CD4-positive, alpha-beta T cell (primary cell): ENCODE data around the gene PDE3B. TPM values are rescaled to one million over a fixed set of nuclear protein-coding genes. Genes with fewer than 3 reads are reported as not detected.

Experiments
- ATAC-seq: fragments of 200-7000 bp; cut with Tn5 transposase; one replicate; pipeline ENCODE4 v1.10.0; 2022; ENCODE audit warnings: mild to moderate bottlenecking; ENCODE audit not compliant: poor library complexity
- CTCF ChIA-PET: fragments of 350-600 bp; sonication (Branson Sonifier 250); formaldehyde crosslinking; loops from one replicate; lab custom pipeline; 2021; ENCODE audit warnings: antibody characterized with exemption, inconsistent platforms; lab: Charles Lee
- POLR2A ChIA-PET: fragments of 350-600 bp; sonication (Branson Sonifier 250); formaldehyde crosslinking; loops from one replicate; lab custom pipeline; 2021; ENCODE audit warnings: antibody characterized with exemption, inconsistent platforms; lab: Charles Lee
- DNase-seq, 14 experiments: peaks; one replicate each; pipeline ENCODE4 v3.0.0-alpha.2; 2013 to 2020; ENCODE audit warnings: mixed read lengths in 2 of 14
- H3K27ac ChIP-seq, 2 donors: one replicate each; pipeline versions ENCODE4 v1.5.1 to v1.7.0; 2013; ENCODE audit warnings: low read length in 2 of 2, low read depth in 1 of 2, mild to moderate bottlenecking in 1 of 2
- H3K27me3 ChIP-seq, 2 experiments: 1 replicate in 1 of 2; 2 replicates in 1 of 2; pipeline versions ENCODE4 v1.6.1 to v1.7.0; 2013; ENCODE audit warnings: low read length in 2 of 2, control low read depth in 1 of 2, mild to moderate bottlenecking in 1 of 2, moderate library complexity in 1 of 2; ENCODE audit not compliant: insufficient read depth in 2 of 2, control insufficient read depth in 1 of 2
- H3K36me3 ChIP-seq: one replicate; pipeline ENCODE4 v1.6.1; 2013; ENCODE audit warnings: low read length, control low read depth; ENCODE audit not compliant: insufficient read depth
- H3K4me1 ChIP-seq: one replicate; pipeline ENCODE4 v1.6.1; 2013; ENCODE audit warnings: low read length, control low read depth; ENCODE audit not compliant: insufficient read depth
- H3K4me3 ChIP-seq: one replicate; pipeline ENCODE4 v1.5.1; 2013; ENCODE audit warnings: mild to moderate bottlenecking, low read length, moderate library complexity
- H3K9me3 ChIP-seq, 2 experiments: 1 replicate in 1 of 2; 2 replicates in 1 of 2; pipeline versions ENCODE4 v1.6.1 to v1.7.0; 2013; ENCODE audit warnings: low read length in 2 of 2, mild to moderate bottlenecking in 2 of 2, control low read depth in 1 of 2, moderate library complexity in 1 of 2; ENCODE audit not compliant: control insufficient read depth in 1 of 2, insufficient read depth in 1 of 2
- H3K27ac Mint-ChIP-seq: one replicate; pipeline ENCODE4 v1.8.0; 2020; ENCODE audit warnings: mixed read lengths
- H3K27me3 Mint-ChIP-seq: one replicate; pipeline ENCODE4 v1.8.0; 2021; ENCODE audit warnings: mixed read lengths
- H3K36me3 Mint-ChIP-seq: one replicate; pipeline ENCODE4 v1.8.0; 2021; ENCODE audit warnings: low read depth, mixed read lengths
- H3K4me1 Mint-ChIP-seq: one replicate; pipeline ENCODE4 v1.8.0; 2021; ENCODE audit warnings: low read depth, mixed read lengths
- H3K4me3 Mint-ChIP-seq: one replicate; pipeline ENCODE4 v1.8.0; 2020; ENCODE audit warnings: mild to moderate bottlenecking, mixed read lengths
- H3K9me3 Mint-ChIP-seq: one replicate; pipeline ENCODE4 v1.8.0; 2020; ENCODE audit warnings: mixed read lengths
- intact Hi-C, 2 experiments: fragments of 100-400 bp; cut with DNase I in 1 of 2; cut with micrococcal nuclease in 1 of 2; formaldehyde crosslinking; loops; one replicate each; pipeline versions ENCODE4 v1.15.1 to v1.9.0; 2023 to 2025; cut with DNase I, micrococcal nuclease
- total RNA-seq, 174 experiments: library from RNA in 2 of 174; stranded (reverse) in 2 of 174; gene quantifications; one replicate each; pipeline ENCODE4 v1.2.3 and lab custom pipeline; 2021 to 2026
- TF ChIP-seq, protein P1 (sequence below): fragments of 200-600 bp; IDR thresholded peaks from one replicate; pipeline ENCODE4 v1.8.0; 2022; ENCODE audit warnings: antibody characterized with exemption, mild to moderate bottlenecking

The PDE3B gene
- total RNA-seq, 2 experiments from 2014 or later, result 103 to 106 TPM

DNA sequence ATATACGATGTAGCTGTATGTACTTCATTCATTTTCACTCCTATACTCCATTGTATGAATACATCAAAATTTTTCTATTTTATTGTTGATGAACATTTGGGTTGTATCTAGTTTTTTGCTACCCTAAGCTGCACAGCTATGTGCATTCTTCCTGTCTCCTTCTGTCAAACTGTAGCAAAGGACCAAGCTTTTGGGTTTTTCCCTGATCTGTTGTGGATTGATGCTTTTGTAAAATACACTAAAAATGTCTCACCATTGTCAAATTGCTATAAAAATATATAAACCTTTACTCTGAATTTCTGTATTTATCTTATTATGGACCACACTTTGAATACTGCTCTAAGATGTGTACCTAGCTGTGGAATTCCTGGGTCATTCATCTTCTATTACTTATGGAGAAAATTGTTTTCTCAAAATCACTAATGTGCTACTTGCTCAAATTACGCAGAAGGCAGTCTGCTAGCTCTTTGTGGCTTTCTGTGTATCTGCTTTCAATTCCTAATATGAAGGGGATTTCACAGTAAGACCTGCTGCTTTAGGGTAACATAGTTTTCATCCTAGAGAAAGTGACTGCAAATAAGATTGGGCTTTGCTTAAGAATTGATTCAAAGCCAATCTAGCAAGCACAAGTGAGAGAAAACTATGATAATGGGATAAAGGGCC lies 125.1 kb downstream of the PDE3B start:
- peak overlapping the region; percentile 40 for H3K4me3 Mint-ChIP-seq
- intact Hi-C loops, result loop anchor here (5.0 kb wide), 4 partner anchors 41 to 231 kb away; partner anchors contain the start of gene CYP2R1 (in 1 of the 2)
- peaks cover 57% of the 10 kb centered on the region for H3K4me1 Mint-ChIP-seq

DNA sequence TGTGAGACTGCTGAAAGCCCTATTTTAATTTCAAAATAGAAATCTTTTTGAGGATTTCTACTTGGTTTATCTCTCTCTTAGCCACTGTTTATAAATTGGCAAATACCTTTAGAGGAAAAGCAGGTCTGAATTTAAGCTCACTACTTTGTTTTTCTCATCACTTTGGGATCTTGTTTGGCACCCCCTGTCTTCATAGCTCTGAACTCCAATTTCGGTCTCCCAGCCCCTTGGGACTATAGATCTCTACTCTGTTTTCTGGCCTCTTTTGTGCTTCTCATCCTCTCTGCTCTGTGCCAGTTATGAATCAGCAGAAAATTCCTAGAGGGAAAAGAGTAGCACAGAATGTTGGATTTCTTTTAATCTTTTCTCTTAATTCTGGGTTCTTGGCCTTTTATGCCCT lies 130.2 kb downstream of the PDE3B start:
- H3K27me3 ChIP-seq, result no peaks in the 10 kb centered on the region
- ChIA-PET POLR2A (interaction anchor here (2.6 kb wide), 1 partner anchor 9 kb away, joined by 13 read pairs; no protein-coding TSS in a partner anchor), CTCF (interaction anchor here (0.6 to 1.5 kb wide), 5 partner anchors 10 to 455 kb away, joined by 3 to 8 read pairs (median 3); no protein-coding TSS in a partner anchor)
- no peak overlapping the region for H3K27ac ChIP-seq
- Mint-ChIP-seq H3K27ac (peak overlapping the region; percentile 21), H3K4me1 (peaks cover 68% of the 10 kb centered on the region), H3K9me3 (no peaks in the 10 kb centered on the region), H3K4me3 (peak overlapping the region; percentile 25), H3K36me3 (peaks cover 43% of the 10 kb centered on the region), H3K27me3 (no peaks in the 10 kb centered on the region)
- H3K9me3 ChIP-seq, result peaks cover 0 to 5% of the 10 kb centered on the region in 2 experiments
- TF ChIP-seq, protein P1, sequence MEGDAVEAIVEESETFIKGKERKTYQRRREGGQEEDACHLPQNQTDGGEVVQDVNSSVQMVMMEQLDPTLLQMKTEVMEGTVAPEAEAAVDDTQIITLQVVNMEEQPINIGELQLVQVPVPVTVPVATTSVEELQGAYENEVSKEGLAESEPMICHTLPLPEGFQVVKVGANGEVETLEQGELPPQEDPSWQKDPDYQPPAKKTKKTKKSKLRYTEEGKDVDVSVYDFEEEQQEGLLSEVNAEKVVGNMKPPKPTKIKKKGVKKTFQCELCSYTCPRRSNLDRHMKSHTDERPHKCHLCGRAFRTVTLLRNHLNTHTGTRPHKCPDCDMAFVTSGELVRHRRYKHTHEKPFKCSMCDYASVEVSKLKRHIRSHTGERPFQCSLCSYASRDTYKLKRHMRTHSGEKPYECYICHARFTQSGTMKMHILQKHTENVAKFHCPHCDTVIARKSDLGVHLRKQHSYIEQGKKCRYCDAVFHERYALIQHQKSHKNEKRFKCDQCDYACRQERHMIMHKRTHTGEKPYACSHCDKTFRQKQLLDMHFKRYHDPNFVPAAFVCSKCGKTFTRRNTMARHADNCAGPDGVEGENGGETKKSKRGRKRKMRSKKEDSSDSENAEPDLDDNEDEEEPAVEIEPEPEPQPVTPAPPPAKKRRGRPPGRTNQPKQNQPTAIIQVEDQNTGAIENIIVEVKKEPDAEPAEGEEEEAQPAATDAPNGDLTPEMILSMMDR, result peak; percentile 21
- intact Hi-C loops, result loop anchor here (2.0 to 5.0 kb wide), 2 partner anchors 46 to 237 kb away; no protein-coding TSS in a partner anchor
- DNase-seq, result peak in 3 of 14 experiments; percentile 43 to 61 (median 60)
- peaks cover 5% of the 10 kb centered on the region for H3K4me1 ChIP-seq
- peaks cover 14% of the 10 kb centered on the region for H3K36me3 ChIP-seq
- H3K4me3 ChIP-seq, result no peak overlapping the region
- ATAC-seq, result peak; percentile 68

More for the DNA sequence above, 125.1 kb downstream of the PDE3B start:
- DNase-seq (peak in 3 of 14 experiments; percentile 35 to 64 (median 61)), ATAC-seq (peak; percentile 42)
- no peaks in the 10 kb centered on the region for H3K27me3 Mint-ChIP-seq
- no peaks in the 10 kb centered on the region for H3K27me3 ChIP-seq
- H3K27ac ChIP-seq, result peak overlapping the region in 1 of 2 donors; percentile 46
- no peaks in the 10 kb centered on the region for H3K9me3 ChIP-seq
- TF ChIP-seq, protein P1, result no peak
- ChIA-PET POLR2A (interaction anchor here (0.8 to 2.8 kb wide), 7 partner anchors 54 to 268 kb away, joined by 3 to 9 read pairs (median 5); partner anchors contain the start of genes CYP2R1, PDE3B and PSMA1), CTCF (interaction anchor here (1.0 to 2.0 kb wide), 2 partner anchors 125 to 136 kb away, joined by 3 to 6 read pairs; partner anchors contain the start of gene PDE3B)
- no peaks in the 10 kb centered on the region for H3K36me3 ChIP-seq
- peak overlapping the region; percentile 76 for H3K27ac Mint-ChIP-seq
- no peaks in the 10 kb centered on the region for H3K9me3 Mint-ChIP-seq
- H3K36me3 Mint-ChIP-seq, result peaks cover 2% of the 10 kb centered on the region
- H3K4me1 ChIP-seq, result peaks cover 6% of the 10 kb centered on the region
- no peak overlapping the region for H3K4me3 ChIP-seq

- TF ChIP-seq, protein P1, result no peak
- Histone ChIP-seq H3K27me3 (no peaks in the 10 kb centered on the region), H3K27ac (no peak overlapping the region), H3K4me1 (peaks cover 5% of the 10 kb centered on the region), H3K4me3 (no peak overlapping the region), H3K36me3 (peaks cover 14% of the 10 kb centered on the region), H3K9me3 (peaks cover 0 to 5% of the 10 kb centered on the region in 2 experiments)
- Mint-ChIP-seq H3K9me3 (no peaks in the 10 kb centered on the region), H3K27ac (no peak overlapping the region), H3K4me1 (peaks cover 62% of the 10 kb centered on the region), H3K27me3 (no peaks in the 10 kb centered on the region), H3K36me3 (peaks cover 51% of the 10 kb centered on the region), H3K4me3 (no peak overlapping the region)
- ChIA-PET CTCF (interaction anchor here (1.4 kb wide), 1 partner anchor 11 kb away, joined by 4 read pairs; no protein-coding TSS in a partner anchor), POLR2A (interaction anchor here (0.6 to 2.6 kb wide), 2 partner anchors 10 to 50 kb away, joined by 3 to 13 read pairs; no protein-coding TSS in a partner anchor)
- DNase-seq, result no peak
- no peak for ATAC-seq
- intact Hi-C loops, result loop anchor here in 1 of 2 experiments (5.0 kb wide), 1 partner anchor 47 kb away; no protein-coding TSS in a partner anchor
Observed at GRCh38 chr11:14774721-14775120, 131.1 kb downstream of the PDE3B start.
